ENCODE data around the gene SGSM1.

Gene SGSM1

DNA sequence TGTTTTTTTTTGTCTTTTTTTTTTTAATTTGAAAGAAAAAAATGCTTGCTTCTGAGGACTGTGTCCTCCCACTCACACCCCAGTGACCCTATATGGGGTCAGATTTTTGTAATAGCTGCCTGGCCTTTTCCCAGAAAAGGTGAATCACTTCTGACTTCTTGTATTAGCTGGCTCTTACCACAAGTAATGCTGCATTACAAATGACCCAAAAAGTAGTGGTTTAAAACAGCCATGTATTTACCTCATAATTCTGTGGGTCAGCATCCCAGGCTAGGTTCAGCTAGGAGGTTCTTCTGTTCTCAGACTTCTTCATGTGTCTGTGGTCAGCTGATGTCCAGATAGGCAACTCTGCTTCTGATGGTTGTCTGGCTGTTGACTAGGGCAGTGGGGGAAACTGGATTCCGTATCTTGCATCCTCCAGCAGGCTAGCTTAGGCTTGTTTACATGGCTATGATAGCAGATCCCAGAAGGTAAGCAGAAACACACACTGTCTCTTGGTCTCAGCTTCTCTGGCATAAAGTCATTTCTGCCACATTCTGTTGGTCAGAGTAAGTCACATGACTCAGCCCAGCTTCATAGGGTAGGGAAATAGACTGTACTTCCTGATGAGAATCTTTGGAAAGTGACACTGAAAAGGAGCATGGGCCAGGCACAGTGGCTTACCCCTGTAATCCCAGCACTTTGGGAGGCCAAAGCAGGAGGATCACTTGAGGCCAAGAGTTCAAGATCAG, 121.0 kb downstream of the SGSM1 start:
- Histone ChIP-seq H3K9me3 (ENCODE audit: control insufficient read depth, insufficient read depth, low read depth, low read length) (no peaks in the 10 kb centered on the region), H3K27ac (ENCODE audit: extremely low read depth, low read depth, low read length) (no peak overlapping the region), H3K4me3 (ENCODE audit: low read depth, low read length) (no peak overlapping the region), H3K4me1 (ENCODE audit: control insufficient read depth, insufficient read depth, low read length) (no peaks in the 10 kb centered on the region), H3K36me3 (ENCODE audit: control insufficient read depth in 2 of 2, insufficient read depth in 1 of 2, low read length in 2 of 2) (no peaks in the 10 kb centered on the region)
- CTCF ChIA-PET: interaction anchor here (0.6 to 1.8 kb wide), 10 partner anchors 9 to 970 kb away, joined by 3 to 13 read pairs (median 3); no protein-coding TSS in a partner anchor
- TF ChIP-seq SETDB1 (IDR thresholded peaks at IDR 0.05; ENCODE audit: insufficient read length, low read length) (peak; percentile 71), ZBTB8A (tag by site-specific recombination; IDR thresholded peaks at IDR 0.05) (no peak), ZNF701 (tag by site-specific recombination; IDR thresholded peaks at IDR 0.05) (no peak)
- POLR2A ChIA-PET: no interaction called here

DNA sequence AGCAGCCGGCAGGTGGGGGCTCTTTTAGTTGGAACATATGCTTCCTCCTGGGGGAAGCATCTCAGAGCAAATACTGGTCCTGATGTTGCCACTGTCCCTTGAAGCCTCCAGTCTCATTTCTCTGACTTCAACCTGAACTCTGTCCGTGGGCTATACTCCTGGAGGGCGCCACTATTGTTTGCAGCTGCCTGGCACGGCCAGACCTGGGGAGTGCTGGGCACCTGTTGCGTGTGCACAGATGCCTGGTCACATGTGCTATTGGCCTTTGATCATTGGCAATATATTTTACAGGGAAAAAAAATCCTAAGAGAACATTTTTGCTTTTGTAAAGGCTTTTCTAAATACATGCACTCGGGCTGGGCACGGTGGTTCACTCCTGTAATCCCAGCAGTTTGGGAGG, 122.3 kb downstream of the SGSM1 start:
- CTCF ChIA-PET: interaction anchor here (0.6 to 1.8 kb wide), 4 partner anchors 8 to 1366 kb away, joined by 3 to 13 read pairs (median 4); no protein-coding TSS in a partner anchor

DNA sequence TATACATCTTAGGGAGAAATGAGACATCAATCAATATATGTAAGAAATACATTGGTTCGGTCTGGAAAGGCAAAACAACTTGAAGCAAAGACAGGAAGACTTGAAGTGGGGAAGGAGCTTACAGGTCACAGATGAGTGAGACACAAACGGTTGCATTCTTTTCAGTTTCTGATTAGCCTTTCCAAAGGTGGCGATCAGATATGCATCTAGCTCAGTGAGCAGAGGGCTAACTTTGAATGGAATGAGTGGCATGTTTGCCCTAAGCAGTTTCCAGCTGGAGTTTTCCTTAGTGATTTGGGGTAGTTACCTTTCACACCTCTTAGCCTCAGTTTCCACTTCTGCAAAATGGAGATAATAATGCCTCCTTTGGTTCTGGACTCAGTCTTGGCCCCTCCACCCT, 124.7 kb downstream of the SGSM1 start:
- Histone ChIP-seq H3K4me1 (ENCODE audit: control insufficient read depth, insufficient read depth, low read length) (no peaks in the 10 kb centered on the region), H3K9me3 (ENCODE audit: control insufficient read depth, insufficient read depth, low read depth, low read length) (no peaks in the 10 kb centered on the region), H3K36me3 (ENCODE audit: control insufficient read depth in 2 of 2, insufficient read depth in 1 of 2, low read length in 2 of 2) (no peaks in the 10 kb centered on the region), H3K4me3 (ENCODE audit: low read depth, low read length) (no peak overlapping the region), H3K27ac (ENCODE audit: extremely low read depth, low read depth, low read length) (no peak overlapping the region)
- ChIA-PET CTCF (interaction anchor here (0.8 to 2.0 kb wide), 3 partner anchors 17 to 126 kb away, joined by 3 to 10 read pairs (median 8); no protein-coding TSS in a partner anchor), POLR2A (no interaction called here)
- TF ChIP-seq ZNF292 (tag by site-specific recombination; IDR thresholded peaks at IDR 0.05; ENCODE audit: borderline replicate concordance, low read depth) (no peak), ZXDB (tag by site-specific recombination; IDR thresholded peaks at IDR 0.05) (no peak), ZNF248 (tag by site-specific recombination; IDR thresholded peaks at IDR 0.05) (no peak)
- TF ChIP-seq, protein P1, sequence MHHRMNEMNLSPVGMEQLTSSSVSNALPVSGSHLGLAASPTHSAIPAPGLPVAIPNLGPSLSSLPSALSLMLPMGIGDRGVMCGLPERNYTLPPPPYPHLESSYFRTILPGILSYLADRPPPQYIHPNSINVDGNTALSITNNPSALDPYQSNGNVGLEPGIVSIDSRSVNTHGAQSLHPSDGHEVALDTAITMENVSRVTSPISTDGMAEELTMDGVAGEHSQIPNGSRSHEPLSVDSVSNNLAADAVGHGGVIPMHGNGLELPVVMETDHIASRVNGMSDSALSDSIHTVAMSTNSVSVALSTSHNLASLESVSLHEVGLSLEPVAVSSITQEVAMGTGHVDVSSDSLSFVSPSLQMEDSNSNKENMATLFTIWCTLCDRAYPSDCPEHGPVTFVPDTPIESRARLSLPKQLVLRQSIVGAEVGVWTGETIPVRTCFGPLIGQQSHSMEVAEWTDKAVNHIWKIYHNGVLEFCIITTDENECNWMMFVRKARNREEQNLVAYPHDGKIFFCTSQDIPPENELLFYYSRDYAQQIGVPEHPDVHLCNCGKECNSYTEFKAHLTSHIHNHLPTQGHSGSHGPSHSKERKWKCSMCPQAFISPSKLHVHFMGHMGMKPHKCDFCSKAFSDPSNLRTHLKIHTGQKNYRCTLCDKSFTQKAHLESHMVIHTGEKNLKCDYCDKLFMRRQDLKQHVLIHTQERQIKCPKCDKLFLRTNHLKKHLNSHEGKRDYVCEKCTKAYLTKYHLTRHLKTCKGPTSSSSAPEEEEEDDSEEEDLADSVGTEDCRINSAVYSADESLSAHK (tag by site-specific recombination; IDR thresholded peaks at IDR 0.05): no peak

More for the DNA sequence above, 122.3 kb downstream of the SGSM1 start:
- Histone ChIP-seq H3K36me3 (ENCODE audit: control insufficient read depth in 2 of 2, insufficient read depth in 1 of 2, low read length in 2 of 2) (no peaks in the 10 kb centered on the region), H3K27ac (ENCODE audit: extremely low read depth, low read depth, low read length) (no peak overlapping the region), H3K4me3 (ENCODE audit: low read depth, low read length) (no peak overlapping the region), H3K9me3 (ENCODE audit: control insufficient read depth, insufficient read depth, low read depth, low read length) (no peaks in the 10 kb centered on the region), H3K4me1 (ENCODE audit: control insufficient read depth, insufficient read depth, low read length) (no peaks in the 10 kb centered on the region)
- POLR2A ChIA-PET: no interaction called here
- TF ChIP-seq ZNF174 (tag by site-specific recombination; IDR thresholded peaks at IDR 0.05) (no peak), ZNF350 (tag by site-specific recombination; IDR thresholded peaks at IDR 0.05) (no peak), SCRT2 (tag by site-specific recombination; IDR thresholded peaks at IDR 0.05) (peak; percentile 34; the same call in 1 of the 2 replicates), TCF7L2 (IDR thresholded peaks at IDR 0.05; ENCODE audit: borderline replicate concordance, low read depth, low read length) (no peak), ZIC2 (tag by site-specific recombination; IDR thresholded peaks at IDR 0.05) (no peak), ZBTB20 (tag by site-specific recombination; IDR thresholded peaks at IDR 0.05) (no peak), ZNF664 (tag by site-specific recombination; IDR thresholded peaks at IDR 0.05) (no peak), ZNF202 (tag by site-specific recombination; IDR thresholded peaks at IDR 0.05; ENCODE audit: borderline replicate concordance) (no peak)
